Activated T-cell treated with anti-CD3 and anti-CD28 coated beads, Interleukin-2, amount 50 U/mL, for 4 hours (primary cell): ENCODE results near the gene SH3RF2. TPM values are rescaled to one million over a fixed set of nuclear protein-coding genes. Genes with fewer than 3 reads are reported as not detected.

ENCODE experiments used
- total RNA-seq, 3 donors: library from RNA; stranded (reverse); gene quantifications; one replicate each; pipeline ENCODE4 v1.2.1, GENCODE V29; 2021

Gene SH3RF2
- total RNA-seq, 3 donors from 2014 or later, result 0.11 to 0.42 (median 0.33) TPM

Other genes with a start within 250 kb of the SH3RF2 start
- 1 to 10 TPM in 2 of 3 donors, under 1 TPM in 1; 0.82 to 1.0 (median 1.0) TPM for gene PRELID2, start 101.2 kb upstream of the SH3RF2 start, total RNA-seq
- not detected for gene GRXCR2, start 63.6 kb upstream of the SH3RF2 start, total RNA-seq
- under 1 TPM in 2 of 3 donors, not detected in 1; 0.35 to 0.55 TPM for gene PLAC8L1, start 169.0 kb downstream of the SH3RF2 start, total RNA-seq
- gene LARS1, start 246.1 kb downstream of the SH3RF2 start, total RNA-seq, result 100 to 1,000 TPM; 163 to 178 (median 170) TPM